GM19099 (cell line): Measurements from ENCODE around the gene LHFPL6.

ENCODE experiments used
- POLR2A ChIP-seq: IDR thresholded peaks from 3 replicates; pipeline ENCODE4 v1.6.1; 2011; ENCODE audit warnings: low read depth; ENCODE audit not compliant: insufficient read length; ENCODE audit errors: extremely low read depth

The LHFPL6 gene

GRCh38 chr13:39509616-39510315 is 93.2 kb downstream of the LHFPL6 start:
- no peak for TF ChIP-seq POLR2A

GRCh38 chr13:39506559-39507390 is 96.2 kb downstream of the LHFPL6 start:
- TF ChIP-seq POLR2A = no peak

- no peak for TF ChIP-seq POLR2A
These were observed 97.8 kb downstream of the LHFPL6 start for GRCh38 chr13:39505151-39505550.

DNA sequence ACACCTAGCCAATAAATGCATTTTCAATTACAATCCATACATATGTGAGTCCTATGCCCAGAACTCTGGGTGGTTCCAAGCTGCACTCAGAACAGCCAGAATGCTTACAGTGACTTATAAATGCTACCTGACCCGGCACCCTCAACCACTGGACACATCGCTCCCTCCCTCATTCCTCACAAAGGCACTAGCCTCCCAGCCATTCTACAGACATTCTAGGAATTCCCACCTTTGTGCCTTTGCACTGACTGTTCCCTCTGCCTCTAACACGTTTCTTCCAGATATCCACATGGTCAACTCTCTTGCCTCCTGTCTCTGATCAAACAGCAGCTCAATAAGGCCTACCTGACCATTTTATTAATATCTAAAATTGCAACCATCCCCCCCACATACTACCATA is 99.9 kb downstream of the LHFPL6 start:
- no peak for TF ChIP-seq POLR2A

DNA sequence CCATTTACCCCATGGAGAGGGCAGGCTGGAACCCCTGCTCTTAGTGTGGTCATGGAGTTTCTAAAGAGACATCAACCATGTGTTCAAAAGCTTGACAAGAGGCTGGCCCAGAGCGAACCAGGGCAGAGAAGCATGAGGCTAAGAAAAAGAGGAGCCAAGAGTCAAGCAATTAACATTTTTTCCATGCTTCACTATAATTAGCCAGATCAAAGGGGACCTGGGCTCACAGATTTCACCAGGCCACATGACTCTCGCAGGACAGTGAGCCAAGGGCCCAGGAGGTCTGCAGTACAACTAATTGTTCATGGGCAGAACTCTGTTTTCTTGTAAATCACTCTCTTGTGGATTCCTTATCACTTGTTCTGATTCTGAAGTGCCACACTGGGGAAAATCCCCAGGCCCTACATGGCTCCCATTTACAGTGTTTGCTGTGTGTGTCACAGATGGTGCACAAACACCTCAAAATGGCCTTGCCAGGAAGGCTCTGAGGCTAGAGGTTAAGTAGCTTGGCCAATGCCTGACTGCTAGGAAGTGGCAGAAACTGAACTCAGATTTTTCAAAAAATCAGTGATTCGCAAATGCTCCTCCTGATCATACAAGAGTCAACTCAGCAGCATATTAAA is 101.2 kb downstream of the LHFPL6 start:
- no peak for TF ChIP-seq POLR2A

- TF ChIP-seq POLR2A = no peak
These were observed 103.4 kb downstream of the LHFPL6 start for GRCh38 chr13:39499604-39500003.

- TF ChIP-seq POLR2A = no peak
These were observed 104.4 kb downstream of the LHFPL6 start for GRCh38 chr13:39498471-39499114.

DNA sequence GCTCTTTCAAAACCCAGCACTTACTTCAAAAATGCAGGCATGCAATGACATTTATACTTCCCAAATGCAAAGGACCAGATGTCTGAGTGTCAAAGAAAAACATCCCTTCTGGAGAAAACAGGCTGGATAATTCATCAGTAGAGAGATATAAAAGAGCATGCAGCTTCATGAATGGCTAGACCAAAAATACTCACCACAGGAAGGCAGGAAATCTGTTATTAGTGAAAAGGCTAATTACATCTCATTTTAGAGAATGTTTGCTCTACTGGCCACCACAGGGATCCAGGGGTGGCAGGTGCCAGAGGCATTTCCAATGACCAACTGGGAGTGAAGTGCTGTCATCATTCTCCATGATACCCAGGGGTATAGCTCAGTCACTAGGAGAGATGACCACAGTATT is 106.5 kb downstream of the LHFPL6 start:
- TF ChIP-seq POLR2A = no peak

- TF ChIP-seq POLR2A = no peak
These were observed 108.4 kb downstream of the LHFPL6 start for GRCh38 chr13:39494633-39495032.

- TF ChIP-seq POLR2A = no peak
These were observed 109.0 kb downstream of the LHFPL6 start for GRCh38 chr13:39494006-39494405.

GRCh38 chr13:39490136-39490535 is 112.9 kb downstream of the LHFPL6 start:
- TF ChIP-seq POLR2A = no peak

DNA sequence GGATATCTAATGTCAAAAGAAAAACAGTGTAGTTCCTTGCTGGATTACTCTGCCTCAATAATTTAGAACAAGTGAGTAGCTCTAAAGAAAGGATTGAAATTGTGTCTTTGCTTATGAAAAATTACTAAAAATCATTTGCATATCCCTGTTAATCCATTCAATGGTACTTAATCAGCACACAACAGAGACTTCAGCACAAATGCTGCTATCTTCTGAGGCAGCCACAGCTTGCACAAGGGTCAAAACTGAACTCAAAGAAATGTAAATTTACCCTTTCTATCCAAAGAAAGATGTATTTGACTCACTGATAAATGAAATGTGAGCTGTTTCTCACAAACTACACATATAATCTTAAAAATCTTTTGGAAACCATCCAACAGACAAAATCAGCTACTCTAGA is 116.2 kb downstream of the LHFPL6 start:
- no peak for TF ChIP-seq POLR2A

- no peak for TF ChIP-seq POLR2A
These were observed 117.7 kb downstream of the LHFPL6 start for GRCh38 chr13:39485314-39485700.

DNA sequence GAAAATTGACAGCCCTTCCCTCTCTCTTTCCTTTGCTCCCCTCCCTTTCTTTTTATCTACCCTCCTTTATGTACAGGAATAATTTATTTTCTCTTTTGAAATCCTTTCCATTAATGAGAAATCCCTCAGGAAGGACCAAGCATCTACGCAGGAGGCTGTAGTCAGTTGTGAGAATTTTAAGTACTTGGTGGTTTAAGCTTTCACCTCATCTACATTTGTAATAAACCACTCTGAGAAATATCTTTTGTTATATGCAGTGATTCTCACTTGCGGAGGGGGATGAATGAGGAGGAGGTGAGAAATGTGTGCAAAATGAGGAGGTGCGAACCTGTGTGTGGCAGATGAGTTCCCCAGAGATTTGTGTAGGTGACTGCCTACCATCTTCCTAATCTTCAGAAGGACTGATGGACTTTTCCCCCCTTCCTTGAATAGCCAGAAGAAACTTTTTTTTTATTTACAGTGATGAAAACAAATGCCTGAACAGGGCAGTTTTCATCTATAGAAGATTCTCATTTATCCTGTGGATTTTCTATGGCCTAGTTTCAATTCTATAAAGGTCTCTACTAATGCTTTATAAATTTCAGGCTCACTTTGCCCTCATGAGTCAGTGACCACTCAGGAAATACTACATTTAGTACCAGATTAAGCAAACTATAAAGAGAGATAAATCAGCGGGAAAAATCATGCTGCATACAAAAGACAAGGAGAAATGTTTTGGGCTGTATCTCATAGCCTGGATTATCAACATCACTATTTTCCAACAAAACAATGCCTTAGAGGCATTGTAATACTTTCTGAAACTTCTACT is 118.3 kb downstream of the LHFPL6 start:
- no peak for TF ChIP-seq POLR2A
